ENCODE data around the gene VEGFD.

DNA sequence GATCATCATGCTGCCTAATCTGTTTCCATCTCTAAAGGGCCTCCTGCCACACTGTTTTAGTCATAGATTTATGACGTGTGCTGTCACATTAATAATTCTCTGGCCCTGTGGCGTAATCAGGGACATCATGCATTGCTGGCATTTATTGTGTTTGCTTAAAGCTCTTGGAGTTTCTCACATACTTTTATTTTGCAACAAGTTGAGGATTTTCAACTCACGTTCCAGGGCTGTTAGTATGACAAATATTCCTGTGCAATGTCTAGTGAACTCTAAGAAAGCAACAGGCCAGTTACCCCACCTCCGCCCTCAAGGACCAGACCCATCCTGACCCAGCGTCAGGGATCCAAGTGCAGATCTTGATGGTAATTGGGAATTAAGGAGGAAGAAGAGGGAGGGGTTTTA lies 41.1 kb downstream of the VEGFD start:
- TF ChIP-seq, protein P1, sequence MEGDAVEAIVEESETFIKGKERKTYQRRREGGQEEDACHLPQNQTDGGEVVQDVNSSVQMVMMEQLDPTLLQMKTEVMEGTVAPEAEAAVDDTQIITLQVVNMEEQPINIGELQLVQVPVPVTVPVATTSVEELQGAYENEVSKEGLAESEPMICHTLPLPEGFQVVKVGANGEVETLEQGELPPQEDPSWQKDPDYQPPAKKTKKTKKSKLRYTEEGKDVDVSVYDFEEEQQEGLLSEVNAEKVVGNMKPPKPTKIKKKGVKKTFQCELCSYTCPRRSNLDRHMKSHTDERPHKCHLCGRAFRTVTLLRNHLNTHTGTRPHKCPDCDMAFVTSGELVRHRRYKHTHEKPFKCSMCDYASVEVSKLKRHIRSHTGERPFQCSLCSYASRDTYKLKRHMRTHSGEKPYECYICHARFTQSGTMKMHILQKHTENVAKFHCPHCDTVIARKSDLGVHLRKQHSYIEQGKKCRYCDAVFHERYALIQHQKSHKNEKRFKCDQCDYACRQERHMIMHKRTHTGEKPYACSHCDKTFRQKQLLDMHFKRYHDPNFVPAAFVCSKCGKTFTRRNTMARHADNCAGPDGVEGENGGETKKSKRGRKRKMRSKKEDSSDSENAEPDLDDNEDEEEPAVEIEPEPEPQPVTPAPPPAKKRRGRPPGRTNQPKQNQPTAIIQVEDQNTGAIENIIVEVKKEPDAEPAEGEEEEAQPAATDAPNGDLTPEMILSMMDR (conservative IDR thresholded peaks at IDR 0.05 in 1 of 2, IDR thresholded peaks at IDR 0.05 in 1 of 2; ENCODE audit: low read depth in 1 of 2, low read length in 2 of 2): no peak
- TF ChIP-seq EZH2 (IDR thresholded peaks at IDR 0.05; ENCODE audit: low read length, missing control alignments): no peak
